ENCODE data around the gene CMTM7. TPM values are rescaled to one million over a fixed set of nuclear protein-coding genes. Genes with fewer than 3 reads are reported as not detected.
"Not testable (repeated sequence)": the region's sequence is repeated elsewhere in the genome, so short reads cannot be mapped to it uniquely, and the experiment has no call there.

CMTM7 gene
- total RNA-seq, 1 donor, result 8.2 TPM

DNA sequence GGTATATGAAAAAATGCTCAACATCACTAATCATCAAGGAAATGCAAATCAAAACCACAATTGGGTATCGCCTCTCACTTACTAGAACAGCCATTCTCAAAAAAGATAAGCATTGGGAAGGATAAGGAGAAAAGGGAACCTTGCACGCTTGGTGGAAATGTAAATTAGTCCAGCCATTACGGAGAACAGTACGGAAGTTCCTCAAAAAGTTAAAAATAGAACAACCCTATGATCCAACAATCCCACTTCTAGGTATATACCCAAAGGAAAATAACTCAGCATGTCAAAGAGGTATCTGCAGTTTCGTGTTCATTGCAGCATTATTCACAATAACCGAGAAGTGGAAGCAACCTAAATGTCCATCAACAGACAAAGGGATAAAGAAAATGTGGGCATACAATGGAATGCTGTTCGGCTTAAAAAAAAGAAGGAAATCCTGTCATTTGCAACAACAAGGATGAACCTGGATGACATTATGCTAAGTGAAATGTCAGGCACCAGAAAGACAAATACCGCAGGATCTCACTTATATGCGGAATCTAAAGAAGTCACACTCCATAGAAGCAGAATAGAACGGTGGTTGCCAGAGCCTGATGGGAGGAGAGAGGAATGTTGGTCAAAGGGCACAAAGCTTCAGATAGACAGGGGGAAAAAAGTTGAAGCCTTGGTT is 11.7 kb upstream of the CMTM7 start:
- H3K4me3 ChIP-seq (ENCODE audit: low read depth, low read length), result no peak overlapping the region
- DNase-seq (ENCODE audit: low read depth), result no peak
- TF ChIP-seq, protein P1, sequence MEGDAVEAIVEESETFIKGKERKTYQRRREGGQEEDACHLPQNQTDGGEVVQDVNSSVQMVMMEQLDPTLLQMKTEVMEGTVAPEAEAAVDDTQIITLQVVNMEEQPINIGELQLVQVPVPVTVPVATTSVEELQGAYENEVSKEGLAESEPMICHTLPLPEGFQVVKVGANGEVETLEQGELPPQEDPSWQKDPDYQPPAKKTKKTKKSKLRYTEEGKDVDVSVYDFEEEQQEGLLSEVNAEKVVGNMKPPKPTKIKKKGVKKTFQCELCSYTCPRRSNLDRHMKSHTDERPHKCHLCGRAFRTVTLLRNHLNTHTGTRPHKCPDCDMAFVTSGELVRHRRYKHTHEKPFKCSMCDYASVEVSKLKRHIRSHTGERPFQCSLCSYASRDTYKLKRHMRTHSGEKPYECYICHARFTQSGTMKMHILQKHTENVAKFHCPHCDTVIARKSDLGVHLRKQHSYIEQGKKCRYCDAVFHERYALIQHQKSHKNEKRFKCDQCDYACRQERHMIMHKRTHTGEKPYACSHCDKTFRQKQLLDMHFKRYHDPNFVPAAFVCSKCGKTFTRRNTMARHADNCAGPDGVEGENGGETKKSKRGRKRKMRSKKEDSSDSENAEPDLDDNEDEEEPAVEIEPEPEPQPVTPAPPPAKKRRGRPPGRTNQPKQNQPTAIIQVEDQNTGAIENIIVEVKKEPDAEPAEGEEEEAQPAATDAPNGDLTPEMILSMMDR (IDR thresholded peaks at IDR 0.05; ENCODE audit: insufficient read depth, low read depth, low read length), result no peak

DNA sequence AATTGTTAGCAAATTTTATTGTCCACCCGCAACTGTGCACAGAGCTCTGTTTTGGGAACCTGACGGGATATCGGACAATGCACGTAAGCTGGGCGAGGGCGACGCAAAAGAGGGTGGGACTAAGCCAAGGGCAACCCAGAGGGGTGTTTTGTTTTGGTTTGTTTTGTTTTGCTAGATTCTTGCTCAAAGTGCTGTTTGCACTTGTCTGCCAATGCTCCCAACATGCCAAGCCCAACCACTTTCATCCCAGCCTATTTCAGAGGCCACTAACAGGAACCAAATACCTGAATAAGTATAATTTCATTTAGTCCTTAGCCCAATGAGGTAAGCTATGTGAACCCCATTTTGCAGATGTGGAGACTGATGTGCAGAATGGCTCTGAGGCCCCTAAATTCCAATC is 9.7 kb upstream of the CMTM7 start:
- DNase-seq (ENCODE audit: low read depth), result no peak
- H3K4me3 ChIP-seq (ENCODE audit: low read depth, low read length), result no peak overlapping the region
- TF ChIP-seq, protein P1 (IDR thresholded peaks at IDR 0.05; ENCODE audit: insufficient read depth, low read depth, low read length), result no peak

DNA sequence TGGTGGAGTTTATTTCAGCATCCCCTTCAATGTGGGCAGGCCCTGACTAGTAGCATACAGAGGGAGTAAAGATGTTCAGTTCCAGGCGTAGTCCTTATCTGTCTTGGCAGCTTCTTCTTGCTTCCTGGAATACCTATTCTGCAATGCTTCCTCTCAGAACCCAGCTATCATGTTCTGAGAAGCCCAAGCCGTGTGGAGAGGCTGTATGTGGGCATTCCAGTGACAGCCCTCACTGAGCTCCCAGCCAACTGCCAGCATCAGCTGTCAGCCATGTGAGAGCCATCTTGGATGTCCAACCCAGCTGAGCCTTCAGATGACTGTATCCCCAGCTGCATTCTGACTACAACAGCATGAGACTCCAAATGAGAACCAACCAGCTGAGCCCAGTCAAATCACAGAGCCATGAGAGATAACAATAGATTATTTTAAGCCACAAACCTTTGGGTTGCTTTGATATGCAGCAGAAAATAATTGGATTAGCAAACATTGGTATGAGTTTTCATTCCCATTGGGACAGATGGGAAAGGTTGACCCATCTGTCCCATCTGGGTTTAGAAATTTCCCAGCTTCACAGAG is 8.4 kb upstream of the CMTM7 start:
- no peak for DNase-seq (ENCODE audit: low read depth)
- TF ChIP-seq, protein P1 (IDR thresholded peaks at IDR 0.05; ENCODE audit: insufficient read depth, low read depth, low read length), result no peak
- no peak overlapping the region for H3K4me3 ChIP-seq (ENCODE audit: low read depth, low read length)

DNA sequence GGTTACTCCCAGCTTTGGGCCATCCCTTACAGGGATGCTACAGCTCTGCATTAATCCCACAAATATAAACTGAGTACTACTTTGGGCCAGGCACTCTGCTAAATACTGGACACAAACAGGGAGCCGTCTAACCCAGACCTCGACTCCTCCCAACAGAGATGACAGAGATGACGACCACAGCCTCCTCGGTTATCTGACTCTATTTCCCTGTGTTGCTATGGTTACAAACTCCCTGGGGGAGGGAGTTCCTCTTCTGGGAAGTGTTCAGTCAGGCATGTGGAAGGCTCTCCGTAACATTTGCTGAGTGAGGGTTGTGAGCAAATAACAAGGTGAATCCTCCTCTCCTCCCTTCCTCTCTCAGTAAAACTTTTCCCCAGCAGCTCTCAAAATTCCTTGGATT is 6.7 kb upstream of the CMTM7 start:
- TF ChIP-seq, protein P1 (IDR thresholded peaks at IDR 0.05; ENCODE audit: insufficient read depth, low read depth, low read length), result no peak
- no peak for DNase-seq (ENCODE audit: low read depth)
- no peak overlapping the region for H3K4me3 ChIP-seq (ENCODE audit: low read depth, low read length)

DNA sequence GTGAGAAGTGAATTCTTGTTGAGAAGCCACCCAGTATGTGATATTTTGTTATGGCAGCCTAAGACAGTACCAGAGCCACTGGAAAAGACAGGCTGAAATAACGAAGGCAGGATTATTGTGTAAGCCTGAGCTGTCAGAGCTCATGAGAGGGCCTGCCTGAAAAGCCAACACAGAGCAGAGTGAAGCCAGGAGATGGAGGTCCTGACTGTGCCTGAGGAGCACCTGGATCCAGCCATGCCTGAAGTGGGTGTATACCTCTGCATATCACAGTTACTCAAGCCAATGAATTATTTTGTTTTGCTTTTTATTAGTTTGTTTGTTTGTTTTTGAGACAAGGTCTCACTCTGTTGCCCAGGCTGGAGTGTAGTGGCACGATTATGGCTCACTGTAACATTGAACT is 4.1 kb upstream of the CMTM7 start:
- DNase-seq (ENCODE audit: low read depth), result no peak
- TF ChIP-seq, protein P1 (IDR thresholded peaks at IDR 0.05; ENCODE audit: insufficient read depth, low read depth, low read length), result no peak
- no peak overlapping the region for H3K4me3 ChIP-seq (ENCODE audit: low read depth, low read length)

DNA sequence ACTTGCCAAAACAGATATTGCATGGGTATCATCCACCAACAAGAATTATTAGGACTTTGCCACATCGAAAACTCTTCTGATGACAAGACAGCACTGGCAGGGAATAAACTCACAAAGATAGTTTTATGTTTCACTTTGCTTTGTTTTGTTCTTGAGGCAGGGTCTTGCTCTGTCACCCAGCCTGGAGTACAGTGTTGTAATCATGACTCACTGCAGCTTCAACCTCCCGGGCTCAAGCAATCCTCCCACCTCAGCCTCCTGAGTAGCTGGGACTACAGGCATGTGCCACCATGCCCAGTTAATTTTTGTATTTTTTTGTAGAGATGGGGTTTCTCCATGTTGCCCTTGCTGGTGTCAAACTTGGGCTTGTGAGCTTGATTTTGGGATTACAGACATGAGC is 2.1 kb upstream of the CMTM7 start:
- H3K4me3 ChIP-seq (ENCODE audit: low read depth, low read length); DNase-seq (ENCODE audit: low read depth): not testable (repeated sequence)

DNA sequence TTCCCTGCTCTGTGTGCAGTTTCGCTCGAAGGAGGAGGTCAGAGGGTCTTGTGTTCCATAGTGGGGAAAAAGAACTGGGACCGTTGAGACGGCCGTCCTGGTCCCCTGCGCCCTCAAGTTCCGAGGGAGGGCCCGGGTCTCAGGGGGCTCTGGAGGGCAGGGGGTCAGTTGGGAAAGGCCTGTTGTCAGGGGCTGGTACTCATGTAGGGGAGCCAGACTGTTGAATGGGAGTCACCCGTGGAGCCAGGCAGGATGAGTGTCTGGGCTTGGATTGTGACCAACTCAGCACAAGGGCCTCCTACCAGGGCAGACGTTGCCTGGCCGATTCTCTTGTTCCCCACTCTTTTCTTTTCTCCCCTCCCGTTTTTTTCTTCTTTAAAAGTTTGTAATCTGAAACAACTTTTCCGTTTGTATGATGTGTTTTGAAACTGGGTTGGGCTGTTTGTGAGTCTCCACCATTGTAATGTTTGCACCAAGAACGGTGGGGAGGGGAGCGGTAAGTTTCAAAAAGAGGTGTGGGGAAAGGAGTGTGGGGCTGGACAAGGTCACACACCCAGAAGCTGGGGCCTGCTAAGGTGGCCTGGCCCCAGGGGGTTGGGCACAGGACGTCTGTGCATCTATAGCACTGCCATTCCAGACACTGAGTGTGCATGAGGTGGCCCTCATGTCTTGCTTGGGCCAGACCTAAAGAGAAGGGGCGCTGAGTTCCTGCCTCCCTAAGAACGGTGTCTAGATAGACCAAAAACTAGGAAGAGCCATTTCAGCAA is 1.1 kb downstream of the CMTM7 start:
- peak overlapping the region; percentile 77 for H3K4me3 ChIP-seq (ENCODE audit: low read depth, low read length)
- DNase-seq (ENCODE audit: low read depth), result peak; percentile 54
- TF ChIP-seq, protein P1 (IDR thresholded peaks at IDR 0.05; ENCODE audit: insufficient read depth, low read depth, low read length), result no peak

Data from fibroblast of villous mesenchyme (primary cell).